Neural cell (in vitro differentiated cells): ENCODE data around the gene MGAT5. TPM values are rescaled to one million over a fixed set of nuclear protein-coding genes. Genes with fewer than 3 reads are reported as not detected.

Source experiments
- H2AFZ ChIP-seq: fragments of 200-600, 300-800 bp; sonication (generic), shearing (Covaris generic); 2 replicates; pipeline ENCODE4 v1.6.0; 2014; ENCODE audit warnings: low read depth, mild to moderate bottlenecking, antibody characterized with exemption, low read length, moderate library complexity
- H3F3A ChIP-seq: fragments of 200-600 bp; shearing (Covaris generic); 2 replicates; pipeline ENCODE4 v1.6.1; 2016; ENCODE audit warnings: mild to moderate bottlenecking, moderate library complexity, mixed read lengths, antibody characterized with exemption, low read length; ENCODE audit not compliant: insufficient read depth, poor library complexity, severe bottlenecking
- H3K27ac ChIP-seq: fragments of 200-600, 300-800 bp; sonication (generic), shearing (Covaris generic); 2 replicates; pipeline ENCODE4 v1.5.1; 2014; ENCODE audit warnings: mild to moderate bottlenecking, low read length, moderate library complexity
- H3K27me3 ChIP-seq: fragments of 300-800, 200-600 bp; sonication (generic), shearing (Covaris generic); 2 replicates; pipeline ENCODE4 v1.6.0; 2014; ENCODE audit warnings: mild to moderate bottlenecking, low read depth, low read length, moderate library complexity; ENCODE audit not compliant: insufficient read depth
- H3K36me3 ChIP-seq: fragments of 300-800, 200-600 bp; sonication (generic), shearing (Covaris generic); 2 replicates; pipeline ENCODE4 v1.5.1; 2014; ENCODE audit warnings: mild to moderate bottlenecking, antibody characterized with exemption, low read length, moderate library complexity; ENCODE audit not compliant: insufficient read depth
- H3K4me2 ChIP-seq: fragments of 300-800, 200-600 bp; sonication (generic), shearing (Covaris generic); 2 replicates; pipeline ENCODE4 v1.6.0; 2014; ENCODE audit warnings: mild to moderate bottlenecking, low read length
- H3K4me3 ChIP-seq: fragments of 300-800, 200-600 bp; sonication (generic), shearing (Covaris generic); 2 replicates; pipeline ENCODE4 v1.5.1; 2014; ENCODE audit warnings: mild to moderate bottlenecking, low read length, moderate library complexity
- H3K79me2 ChIP-seq: fragments of 200-600 bp; shearing (Covaris generic); replicated peaks from 2 replicates; pipeline ENCODE4 v1.6.0; 2014; ENCODE audit warnings: mild to moderate bottlenecking, low read length, moderate library complexity; ENCODE audit not compliant: insufficient read depth
- H3K9ac ChIP-seq: fragments of 300-800, 200-600 bp; sonication (generic), shearing (Covaris generic); 2 replicates; pipeline ENCODE4 v1.6.1; 2016; ENCODE audit warnings: mild to moderate bottlenecking, low read length, mixed read lengths
- H3K9me2 ChIP-seq: fragments of 200-600 bp; shearing (Covaris generic); 2 replicates; pipeline ENCODE4 v1.6.1; 2016; ENCODE audit warnings: mild to moderate bottlenecking, low read length, mixed read lengths; ENCODE audit not compliant: insufficient read depth
- H3K9me3 ChIP-seq: fragments of 200-600, 300-800 bp; sonication (generic), shearing (Covaris generic); 2 replicates; pipeline ENCODE4 v1.6.1; 2016; ENCODE audit warnings: mild to moderate bottlenecking, mixed run types, low read length, moderate library complexity, mixed read lengths
- H4K20me1 ChIP-seq: fragments of 200-600 bp; shearing (Covaris generic); 2 replicates; pipeline ENCODE4 v1.6.1; 2016; ENCODE audit warnings: mild to moderate bottlenecking, mixed run types; ENCODE audit not compliant: insufficient read depth
- EP300 ChIP-seq: fragments of 450-650 bp; conservative IDR thresholded peaks from 2 replicates; pipeline ENCODE4 v1.6.1; 2014; ENCODE audit warnings: antibody characterized with exemption, mild to moderate bottlenecking, moderate library complexity; ENCODE audit not compliant: poor library complexity, severe bottlenecking
- EZH2 ChIP-seq: fragments of 200-600, 300-800 bp; shearing (Covaris generic), sonication (generic); IDR thresholded peaks from 2 replicates; pipeline ENCODE4 v1.6.1; 2014; ENCODE audit warnings: antibody characterized with exemption, low read length, borderline replicate concordance, mild to moderate bottlenecking; ENCODE audit not compliant: insufficient read depth, poor library complexity, severe bottlenecking
- MXI1 ChIP-seq: fragments of 450-650 bp; conservative IDR thresholded peaks from 2 replicates; pipeline ENCODE4 v1.6.1; 2014; ENCODE audit warnings: antibody characterized with exemption, mild to moderate bottlenecking; ENCODE audit not compliant: poor library complexity, severe bottlenecking
- POLR2AphosphoS5 ChIP-seq: IDR thresholded peaks from 2 replicates; pipeline ENCODE4 v1.6.1; 2012
- RAD21 ChIP-seq: fragments of 450-650 bp; conservative IDR thresholded peaks from 2 replicates; pipeline ENCODE4 v1.6.1; 2014; ENCODE audit warnings: antibody characterized with exemption, mild to moderate bottlenecking, moderate library complexity
- SMC3 ChIP-seq: fragments of 450-650 bp; conservative IDR thresholded peaks from 2 replicates; pipeline ENCODE4 v1.6.1; 2014; ENCODE audit warnings: antibody characterized with exemption, mild to moderate bottlenecking, moderate library complexity; ENCODE audit not compliant: poor library complexity
- TAF1 ChIP-seq: IDR thresholded peaks from 2 replicates; pipeline ENCODE4 v1.6.1; 2012; ENCODE audit warnings: low read depth
- polyA plus RNA-seq: library from polyadenylated mRNA; depleted of rRNA; stranded (reverse); fragments of >200 nt; gene quantifications from 2 replicates; pipeline ENCODE4 v1.2.3, GENCODE V29; 2014
- TF ChIP-seq, protein P1 (sequence below): fragments of 450-650 bp; IDR thresholded peaks from 2 replicates; pipeline ENCODE4 v1.5.1; 2014; ENCODE audit warnings: antibody characterized with exemption, mild to moderate bottlenecking, moderate library complexity; ENCODE audit not compliant: poor library complexity, severe bottlenecking
- TF ChIP-seq, protein P2 (sequence below): IDR thresholded peaks from 2 replicates; pipeline ENCODE4 v1.6.1; 2012; ENCODE audit warnings: borderline replicate concordance

MGAT5 gene
- polyA plus RNA-seq, 1 donor from 2014 or later, result 40.9 TPM

DNA sequence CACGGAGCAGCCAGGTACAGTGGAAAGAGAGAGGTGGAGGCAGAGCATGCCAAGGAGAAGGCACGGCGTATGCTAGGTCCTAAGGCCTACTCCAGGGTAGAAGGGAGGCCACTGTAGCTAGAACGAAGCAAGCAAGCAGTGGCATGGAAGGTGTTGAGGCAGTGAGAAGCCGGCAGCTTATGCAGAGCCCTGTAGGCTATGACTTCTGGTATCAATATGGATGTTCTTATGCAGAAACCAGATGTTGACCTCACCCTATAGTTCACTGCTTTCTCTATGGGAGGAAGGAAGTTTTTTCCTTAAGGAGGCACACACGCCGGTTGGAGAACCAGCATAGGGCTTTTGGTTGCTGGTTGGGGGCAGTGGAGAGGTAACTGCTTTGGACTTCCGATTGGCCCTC, 6.1 kb downstream of the MGAT5 start:
- Histone ChIP-seq H2AFZ (no peak overlapping the region), H3K4me3 (no peak overlapping the region), H3K79me2 (no peaks in the 10 kb centered on the region), H3K9ac (no peak overlapping the region), H3K9me3 (no peaks in the 10 kb centered on the region), H3K4me2 (no peak overlapping the region), H3K36me3 (no peaks in the 10 kb centered on the region), H3K9me2 (no peaks in the 10 kb centered on the region), H3K27ac (no peak overlapping the region), H4K20me1 (no peaks in the 10 kb centered on the region), H3K27me3 (no peaks in the 10 kb centered on the region), H3F3A (no peaks in the 10 kb centered on the region)
- TF ChIP-seq MXI1 (no peak), EZH2 (no peak), TAF1 (no peak), POLR2AphosphoS5 (no peak), EP300 (no peak), SMC3 (no peak), RAD21 (no peak)
- TF ChIP-seq, protein P1, sequence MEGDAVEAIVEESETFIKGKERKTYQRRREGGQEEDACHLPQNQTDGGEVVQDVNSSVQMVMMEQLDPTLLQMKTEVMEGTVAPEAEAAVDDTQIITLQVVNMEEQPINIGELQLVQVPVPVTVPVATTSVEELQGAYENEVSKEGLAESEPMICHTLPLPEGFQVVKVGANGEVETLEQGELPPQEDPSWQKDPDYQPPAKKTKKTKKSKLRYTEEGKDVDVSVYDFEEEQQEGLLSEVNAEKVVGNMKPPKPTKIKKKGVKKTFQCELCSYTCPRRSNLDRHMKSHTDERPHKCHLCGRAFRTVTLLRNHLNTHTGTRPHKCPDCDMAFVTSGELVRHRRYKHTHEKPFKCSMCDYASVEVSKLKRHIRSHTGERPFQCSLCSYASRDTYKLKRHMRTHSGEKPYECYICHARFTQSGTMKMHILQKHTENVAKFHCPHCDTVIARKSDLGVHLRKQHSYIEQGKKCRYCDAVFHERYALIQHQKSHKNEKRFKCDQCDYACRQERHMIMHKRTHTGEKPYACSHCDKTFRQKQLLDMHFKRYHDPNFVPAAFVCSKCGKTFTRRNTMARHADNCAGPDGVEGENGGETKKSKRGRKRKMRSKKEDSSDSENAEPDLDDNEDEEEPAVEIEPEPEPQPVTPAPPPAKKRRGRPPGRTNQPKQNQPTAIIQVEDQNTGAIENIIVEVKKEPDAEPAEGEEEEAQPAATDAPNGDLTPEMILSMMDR, result no peak
- TF ChIP-seq, protein P2, sequence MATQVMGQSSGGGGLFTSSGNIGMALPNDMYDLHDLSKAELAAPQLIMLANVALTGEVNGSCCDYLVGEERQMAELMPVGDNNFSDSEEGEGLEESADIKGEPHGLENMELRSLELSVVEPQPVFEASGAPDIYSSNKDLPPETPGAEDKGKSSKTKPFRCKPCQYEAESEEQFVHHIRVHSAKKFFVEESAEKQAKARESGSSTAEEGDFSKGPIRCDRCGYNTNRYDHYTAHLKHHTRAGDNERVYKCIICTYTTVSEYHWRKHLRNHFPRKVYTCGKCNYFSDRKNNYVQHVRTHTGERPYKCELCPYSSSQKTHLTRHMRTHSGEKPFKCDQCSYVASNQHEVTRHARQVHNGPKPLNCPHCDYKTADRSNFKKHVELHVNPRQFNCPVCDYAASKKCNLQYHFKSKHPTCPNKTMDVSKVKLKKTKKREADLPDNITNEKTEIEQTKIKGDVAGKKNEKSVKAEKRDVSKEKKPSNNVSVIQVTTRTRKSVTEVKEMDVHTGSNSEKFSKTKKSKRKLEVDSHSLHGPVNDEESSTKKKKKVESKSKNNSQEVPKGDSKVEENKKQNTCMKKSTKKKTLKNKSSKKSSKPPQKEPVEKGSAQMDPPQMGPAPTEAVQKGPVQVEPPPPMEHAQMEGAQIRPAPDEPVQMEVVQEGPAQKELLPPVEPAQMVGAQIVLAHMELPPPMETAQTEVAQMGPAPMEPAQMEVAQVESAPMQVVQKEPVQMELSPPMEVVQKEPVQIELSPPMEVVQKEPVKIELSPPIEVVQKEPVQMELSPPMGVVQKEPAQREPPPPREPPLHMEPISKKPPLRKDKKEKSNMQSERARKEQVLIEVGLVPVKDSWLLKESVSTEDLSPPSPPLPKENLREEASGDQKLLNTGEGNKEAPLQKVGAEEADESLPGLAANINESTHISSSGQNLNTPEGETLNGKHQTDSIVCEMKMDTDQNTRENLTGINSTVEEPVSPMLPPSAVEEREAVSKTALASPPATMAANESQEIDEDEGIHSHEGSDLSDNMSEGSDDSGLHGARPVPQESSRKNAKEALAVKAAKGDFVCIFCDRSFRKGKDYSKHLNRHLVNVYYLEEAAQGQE, result no peak

DNA sequence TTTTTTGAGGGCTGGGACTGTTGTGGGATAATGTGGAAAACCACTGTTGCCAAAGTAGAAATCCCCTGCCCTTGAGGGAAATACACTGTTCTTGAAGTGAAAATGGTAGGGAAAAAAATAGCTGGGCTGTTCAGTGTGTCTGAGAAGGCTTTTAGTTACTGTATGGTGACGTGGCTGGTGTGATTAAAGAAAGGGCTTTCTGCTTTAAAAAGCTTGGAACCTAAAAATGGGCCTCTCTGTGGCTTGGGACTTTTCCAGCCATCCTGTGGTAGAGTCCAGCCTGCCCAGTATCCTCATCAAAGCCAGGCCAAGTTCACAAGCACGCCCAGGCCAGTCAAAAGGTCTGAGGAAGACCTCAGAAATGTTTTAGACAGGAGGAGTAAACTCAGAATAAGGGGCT, 6.8 kb downstream of the MGAT5 start:
- Histone ChIP-seq H4K20me1 (no peaks in the 10 kb centered on the region), H3K9me3 (no peaks in the 10 kb centered on the region), H3K27me3 (no peaks in the 10 kb centered on the region), H3K36me3 (no peaks in the 10 kb centered on the region), H3K27ac (no peak overlapping the region), H3K4me2 (no peak overlapping the region), H3K79me2 (no peaks in the 10 kb centered on the region), H3K9me2 (no peaks in the 10 kb centered on the region), H2AFZ (no peak overlapping the region), H3K9ac (no peak overlapping the region), H3F3A (no peaks in the 10 kb centered on the region), H3K4me3 (no peak overlapping the region)
- TF ChIP-seq POLR2AphosphoS5, result no peak
- TF ChIP-seq RAD21, result no peak
- TF ChIP-seq EP300, result no peak
- TF ChIP-seq SMC3, result no peak
- TF ChIP-seq EZH2, result no peak
- TF ChIP-seq, protein P2, result no peak
- TF ChIP-seq TAF1, result no peak
- TF ChIP-seq, protein P1, result no peak
- TF ChIP-seq MXI1, result no peak
